SK-N-SH treated with all-trans-retinoic acid at 6 μM for 48 hours (cell line): ENCODE results near the gene GMEB2.

Experiments used
- CREB5 ChIP-seq: fragments of 250-450 bp; sonication (Bioruptor Pico); IDR thresholded peaks from 2 replicates; pipeline ENCODE4 v1.5.1; 2020; ENCODE audit warnings: low read depth, mild to moderate bottlenecking, moderate library complexity
- CSRNP3 ChIP-seq: fragments of 250-450 bp; sonication (Bioruptor Pico); IDR thresholded peaks from 2 replicates; pipeline ENCODE4 v1.5.1; 2021; ENCODE audit warnings: mild to moderate bottlenecking, moderate library complexity
- ESRRG ChIP-seq: fragments of 250-450 bp; sonication (Bioruptor Pico); IDR thresholded peaks from 2 replicates; pipeline ENCODE4 v1.6.1; 2021; ENCODE audit warnings: mild to moderate bottlenecking
- PATZ1 ChIP-seq: fragments of 250-450 bp; sonication (Bioruptor Pico); IDR thresholded peaks from 2 replicates; pipeline ENCODE4 v1.8.0; 2020; ENCODE audit warnings: mild to moderate bottlenecking, moderate library complexity, borderline replicate concordance
- PPARA ChIP-seq: fragments of 250-450 bp; sonication (Bioruptor Pico); IDR thresholded peaks from 2 replicates; pipeline ENCODE4 v1.5.0; 2020; ENCODE audit warnings: mild to moderate bottlenecking, borderline replicate concordance
- RARB ChIP-seq: fragments of 250-450 bp; sonication (Bioruptor Pico); IDR thresholded peaks from 2 replicates; pipeline ENCODE4 v1.8.0; 2021; ENCODE audit warnings: mild to moderate bottlenecking, moderate library complexity
- TSHZ2 ChIP-seq: fragments of 250-450 bp; sonication (Bioruptor Pico); IDR thresholded peaks from 2 replicates; pipeline ENCODE4 v1.5.0; 2020; ENCODE audit warnings: mild to moderate bottlenecking, moderate library complexity
- ZFP3 ChIP-seq: fragments of 250-450 bp; sonication (Bioruptor Pico); IDR thresholded peaks from 2 replicates; pipeline ENCODE4 v1.5.0; 2020; ENCODE audit warnings: mild to moderate bottlenecking, moderate library complexity
- ZNF8 ChIP-seq: fragments of 450-650 bp; formaldehyde crosslinking; IDR thresholded peaks from 2 replicates; pipeline ENCODE4 v1.5.0; 2020; ENCODE audit warnings: mild to moderate bottlenecking, moderate library complexity

- TF ChIP-seq RARB (CRISPR knock-in tag) (no peak), PATZ1 (CRISPR knock-in tag) (no peak), CSRNP3 (no peak), CREB5 (CRISPR knock-in tag) (no peak), TSHZ2 (CRISPR knock-in tag) (no peak), ZNF8 (no peak), ZFP3 (no peak), ESRRG (CRISPR knock-in tag) (no peak), PPARA (CRISPR knock-in tag) (no peak)
These were observed 73.0 kb downstream of the GMEB2 start, which contains the start of gene FNDC11 for GRCh38 chr20:63553933-63554290.
